Thyroid gland (tissue), 4 donors: ENCODE results near the gene CFAP157.

ENCODE experiments used
- CTCF ChIP-seq, 6 experiments: fragments of 200-600 bp in 3 of 6; fragments of 450-650 bp in 3 of 6; sonication (generic) in 3 of 6; IDR thresholded peaks; one replicate each; pipeline ENCODE4 v1.5.1; 2016 to 2019; ENCODE audit warnings: antibody characterized with exemption in 6 of 6, mild to moderate bottlenecking in 2 of 6, inconsistent platforms in 1 of 6, moderate library complexity in 1 of 6
- POLR2A ChIP-seq, 2 donors: fragments of 450-650 bp; IDR thresholded peaks; one replicate each; pipeline ENCODE4 v1.6.1; 2017; ENCODE audit warnings: antibody characterized with exemption in 2 of 2, mild to moderate bottlenecking in 2 of 2, moderate library complexity in 1 of 2

GRCh38 chr9:127753148-127753547 is 46.4 kb downstream of the CFAP157 start:
- TF ChIP-seq POLR2A (IDR thresholded peaks at IDR 0.05) (no peak), CTCF (IDR thresholded peaks at IDR 0.05) (no peak)
